Activated T-helper 2 cell treated with anti-CD3 and anti-CD28 coated beads, Interferon-gamma antibody, Interleukin-2, Interleukin-4, amounts not matched to agents 10 μg/mL and 5 μg/mL and 100 μg/mL, durations not matched to agents 14 hours and 24 hours and 36 hours (primary cell): Measurements from ENCODE around the gene ABLIM2. TPM values are rescaled to one million over a fixed set of nuclear protein-coding genes. Genes with fewer than 3 reads are reported as not detected.

Source experiments
- DNase-seq: peaks from one replicate; pipeline ENCODE4 v3.0.0; 2021; ENCODE audit warnings: low spot score
- H3K27ac Mint-ChIP-seq: one replicate; pipeline ENCODE4 v1.8.0; 2021; ENCODE audit warnings: mixed read lengths
- H3K27me3 Mint-ChIP-seq: one replicate; pipeline ENCODE4 v1.8.0; 2021; ENCODE audit warnings: low read depth, mixed read lengths
- H3K36me3 Mint-ChIP-seq: one replicate; pipeline ENCODE4 v1.8.0; 2021; ENCODE audit warnings: low read depth, mixed read lengths
- H3K4me1 Mint-ChIP-seq: one replicate; pipeline ENCODE4 v1.8.0; 2021; ENCODE audit warnings: low read depth, mixed read lengths
- H3K4me3 Mint-ChIP-seq: one replicate; pipeline ENCODE4 v1.8.0; 2021; ENCODE audit warnings: low read depth, mild to moderate bottlenecking, moderate library complexity, mixed read lengths
- H3K9me3 Mint-ChIP-seq: one replicate; pipeline ENCODE4 v1.8.0; 2021; ENCODE audit warnings: mixed read lengths
- intact Hi-C: fragments of 100-400 bp; cut with micrococcal nuclease; formaldehyde crosslinking; loops from one replicate; pipeline ENCODE4 v1.15.1; 2023
- total RNA-seq: library from RNA; stranded (reverse); gene quantifications from 2 replicates; pipeline ENCODE4 v1.2.3, GENCODE V29; 2022

Gene ABLIM2
- total RNA-seq, 1 donor from 2014 or later = 0.32 TPM

- H3K4me1 Mint-ChIP-seq = peaks cover 54% of the 10 kb centered on the region
- intact Hi-C loops = loop anchor here (2.0 kb wide), 1 partner anchor 15 kb away; no protein-coding TSS in a partner anchor
- H3K4me3 Mint-ChIP-seq = peak overlapping the region; percentile 98
- H3K27ac Mint-ChIP-seq = peak overlapping the region; percentile 99
- H3K27me3 Mint-ChIP-seq = no peaks in the 10 kb centered on the region
- no peaks in the 10 kb centered on the region for H3K9me3 Mint-ChIP-seq
- DNase-seq = no peak
- peaks cover 54% of the 10 kb centered on the region for H3K36me3 Mint-ChIP-seq
Measured at GRCh38 chr4:7971881-7972500, 186.6 kb downstream of the ABLIM2 start.

- peaks cover 54% of the 10 kb centered on the region for H3K36me3 Mint-ChIP-seq
- DNase-seq = no peak
- H3K9me3 Mint-ChIP-seq = no peaks in the 10 kb centered on the region
- no peaks in the 10 kb centered on the region for H3K27me3 Mint-ChIP-seq
- peak overlapping the region; percentile 98 for H3K4me3 Mint-ChIP-seq
- intact Hi-C loops = no loop called here
- peaks cover 53% of the 10 kb centered on the region for H3K4me1 Mint-ChIP-seq
- peak overlapping the region; percentile 99 for H3K27ac Mint-ChIP-seq
Measured at GRCh38 chr4:7971159-7971631, 187.4 kb downstream of the ABLIM2 start.

GRCh38 chr4:7970361-7970946 lies 188.2 kb downstream of the ABLIM2 start:
- Mint-ChIP-seq H3K27ac (peak overlapping the region; percentile 99), H3K27me3 (no peaks in the 10 kb centered on the region), H3K4me3 (peak overlapping the region; percentile 98), H3K9me3 (no peaks in the 10 kb centered on the region), H3K36me3 (peaks cover 52% of the 10 kb centered on the region), H3K4me1 (peaks cover 55% of the 10 kb centered on the region)
- DNase-seq = no peak
- intact Hi-C loops = no loop called here

GRCh38 chr4:7968262-7968896 lies 190.2 kb downstream of the ABLIM2 start:
- intact Hi-C loops = loop anchor here (10.0 kb wide), 1 partner anchor 1784 kb away; no protein-coding TSS in a partner anchor
- Mint-ChIP-seq H3K4me3 (peak overlapping the region; percentile 44), H3K27me3 (no peaks in the 10 kb centered on the region), H3K27ac (peak overlapping the region; percentile 89), H3K36me3 (peaks cover 37% of the 10 kb centered on the region), H3K9me3 (no peaks in the 10 kb centered on the region), H3K4me1 (peaks cover 63% of the 10 kb centered on the region)
- no peak for DNase-seq

- H3K4me3 Mint-ChIP-seq = no peak overlapping the region
- no peak for DNase-seq
- peak overlapping the region; percentile 89 for H3K27ac Mint-ChIP-seq
- H3K27me3 Mint-ChIP-seq = no peaks in the 10 kb centered on the region
- H3K4me1 Mint-ChIP-seq = peaks cover 63% of the 10 kb centered on the region
- H3K36me3 Mint-ChIP-seq = peaks cover 30% of the 10 kb centered on the region
- intact Hi-C loops = loop anchor here (10.0 kb wide), 1 partner anchor 1783 kb away; no protein-coding TSS in a partner anchor
- no peaks in the 10 kb centered on the region for H3K9me3 Mint-ChIP-seq
Measured at GRCh38 chr4:7967501-7968261, 190.9 kb downstream of the ABLIM2 start.

GRCh38 chr4:7967063-7967440 lies 191.6 kb downstream of the ABLIM2 start:
- Mint-ChIP-seq H3K4me3 (no peak overlapping the region), H3K27me3 (no peaks in the 10 kb centered on the region)

GRCh38 chr4:7966281-7967062 lies 192.1 kb downstream of the ABLIM2 start:
- Mint-ChIP-seq H3K36me3 (peaks cover 18% of the 10 kb centered on the region), H3K4me1 (peaks cover 61% of the 10 kb centered on the region), H3K4me3 (no peak overlapping the region), H3K27me3 (no peaks in the 10 kb centered on the region), H3K9me3 (no peaks in the 10 kb centered on the region), H3K27ac (peak overlapping the region; percentile 30)
- intact Hi-C loops = loop anchor here (10.0 kb wide), 1 partner anchor 1782 kb away; no protein-coding TSS in a partner anchor
- DNase-seq = no peak

More at GRCh38 chr4:7967063-7967440, 191.6 kb downstream of the ABLIM2 start:
- peaks cover 24% of the 10 kb centered on the region for H3K36me3 Mint-ChIP-seq
- no peaks in the 10 kb centered on the region for H3K9me3 Mint-ChIP-seq
- no peak for DNase-seq
- H3K4me1 Mint-ChIP-seq = peaks cover 59% of the 10 kb centered on the region
- peak overlapping the region; percentile 30 for H3K27ac Mint-ChIP-seq
- intact Hi-C loops = loop anchor here (10.0 kb wide), 1 partner anchor 1782 kb away; no protein-coding TSS in a partner anchor

GRCh38 chr4:7964890-7965662 lies 193.5 kb downstream of the ABLIM2 start:
- no peak overlapping the region for H3K4me3 Mint-ChIP-seq
- DNase-seq = no peak

GRCh38 chr4:7964459-7964858 lies 194.2 kb downstream of the ABLIM2 start:
- H3K9me3 Mint-ChIP-seq = no peaks in the 10 kb centered on the region
- peaks cover 63% of the 10 kb centered on the region for H3K4me1 Mint-ChIP-seq
- no peaks in the 10 kb centered on the region for H3K36me3 Mint-ChIP-seq
- DNase-seq = no peak
- no peaks in the 10 kb centered on the region for H3K27me3 Mint-ChIP-seq
- no peak overlapping the region for H3K4me3 Mint-ChIP-seq
- intact Hi-C loops = loop anchor here (5.0 to 10.0 kb wide), 2 partner anchors 162 to 1780 kb away; no protein-coding TSS in a partner anchor
- peak overlapping the region; percentile 63 for H3K27ac Mint-ChIP-seq

More at GRCh38 chr4:7964890-7965662, 193.5 kb downstream of the ABLIM2 start:
- H3K27ac Mint-ChIP-seq = peak overlapping the region; percentile 63
- H3K36me3 Mint-ChIP-seq = peaks cover 4% of the 10 kb centered on the region
- peaks cover 67% of the 10 kb centered on the region for H3K4me1 Mint-ChIP-seq
- no peaks in the 10 kb centered on the region for H3K9me3 Mint-ChIP-seq
- intact Hi-C loops = loop anchor here (5.0 to 10.0 kb wide), 2 partner anchors 163 to 1780 kb away; no protein-coding TSS in a partner anchor
- no peaks in the 10 kb centered on the region for H3K27me3 Mint-ChIP-seq

GRCh38 chr4:7963691-7964090 lies 194.9 kb downstream of the ABLIM2 start:
- DNase-seq = no peak
- intact Hi-C loops = loop anchor here (5.0 to 10.0 kb wide), 2 partner anchors 161 to 1779 kb away; no protein-coding TSS in a partner anchor
- Mint-ChIP-seq H3K4me3 (no peak overlapping the region), H3K36me3 (no peaks in the 10 kb centered on the region), H3K27ac (peak overlapping the region; percentile 31), H3K9me3 (no peaks in the 10 kb centered on the region), H3K4me1 (peaks cover 62% of the 10 kb centered on the region), H3K27me3 (no peaks in the 10 kb centered on the region)
